Mucosa of rectum (tissue), 2 donors: ENCODE results near the gene GUCA1A.

Source experiments
- H3K27ac ChIP-seq, 2 donors: one replicate each; pipeline ENCODE4 v1.7.0; 2013; ENCODE audit warnings: inconsistent platforms in 2 of 2, low read depth in 2 of 2, low read length in 2 of 2
- H3K27me3 ChIP-seq, 2 donors: one replicate each; pipeline ENCODE4 v1.7.0; 2013; ENCODE audit warnings: low read length in 2 of 2; ENCODE audit not compliant: control insufficient read depth in 2 of 2, insufficient read depth in 2 of 2
- H3K36me3 ChIP-seq, 2 donors: one replicate each; pipeline ENCODE4 v1.7.0; 2013; ENCODE audit warnings: low read length in 2 of 2; ENCODE audit not compliant: control insufficient read depth in 2 of 2, insufficient read depth in 2 of 2
- H3K4me1 ChIP-seq, 2 donors: one replicate each; pipeline ENCODE4 v1.7.0; 2013; ENCODE audit warnings: low read length in 2 of 2, mild to moderate bottlenecking in 1 of 2; ENCODE audit not compliant: control insufficient read depth in 2 of 2, insufficient read depth in 2 of 2
- H3K4me3 ChIP-seq, 2 donors: one replicate each; pipeline ENCODE4 v1.7.0; 2013; ENCODE audit warnings: low read length in 2 of 2
- H3K9ac ChIP-seq, 2 donors: one replicate each; pipeline ENCODE4 v1.7.0; 2013; ENCODE audit warnings: low read length in 2 of 2, low read depth in 1 of 2, mild to moderate bottlenecking in 1 of 2
- H3K9me3 ChIP-seq, 2 donors: one replicate each; pipeline ENCODE4 v1.7.0; 2013; ENCODE audit warnings: low read length in 2 of 2; ENCODE audit not compliant: control insufficient read depth in 2 of 2
- donor health status: healthy.
- donor health status: Normal muscosa, but diverticular disease.

The GUCA1A gene

GRCh38 chr6:42171813-42172581, 1.2 kb upstream of the GUCA1A start:
- Histone ChIP-seq H3K27me3 (no peaks in the 10 kb centered on the region), H3K4me3 (no peak overlapping the region), H3K27ac (no peak overlapping the region), H3K4me1 (peaks cover 2 to 4% of the 10 kb centered on the region in 2 donors), H3K36me3 (no peaks in the 10 kb centered on the region), H3K9me3 (no peaks in the 10 kb centered on the region), H3K9ac (no peak overlapping the region)

DNA sequence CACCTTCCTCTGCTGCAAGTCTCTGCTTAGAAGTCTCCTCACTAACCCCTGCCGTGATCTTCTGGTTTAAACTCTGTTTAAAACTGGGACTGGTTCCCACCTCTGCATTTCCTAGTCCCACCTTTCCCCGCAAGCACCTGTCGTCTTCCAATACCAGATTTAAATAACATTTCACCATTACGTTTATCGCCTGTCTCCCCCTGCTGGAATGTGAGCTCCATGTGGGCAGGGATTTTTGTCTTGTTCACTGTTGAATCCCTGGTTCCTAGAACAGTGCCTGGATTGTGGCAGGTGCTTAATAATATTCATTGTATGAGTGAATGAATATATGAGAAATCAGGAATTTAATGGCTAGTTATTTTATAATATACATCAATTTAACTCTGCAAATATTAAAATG, 2.7 kb downstream of the GUCA1A start:
- Histone ChIP-seq H3K4me1 (peaks cover 2 to 4% of the 10 kb centered on the region in 2 donors), H3K27ac (no peak overlapping the region), H3K9ac (no peak overlapping the region), H3K36me3 (no peaks in the 10 kb centered on the region), H3K27me3 (no peaks in the 10 kb centered on the region), H3K9me3 (no peaks in the 10 kb centered on the region), H3K4me3 (no peak overlapping the region)

DNA sequence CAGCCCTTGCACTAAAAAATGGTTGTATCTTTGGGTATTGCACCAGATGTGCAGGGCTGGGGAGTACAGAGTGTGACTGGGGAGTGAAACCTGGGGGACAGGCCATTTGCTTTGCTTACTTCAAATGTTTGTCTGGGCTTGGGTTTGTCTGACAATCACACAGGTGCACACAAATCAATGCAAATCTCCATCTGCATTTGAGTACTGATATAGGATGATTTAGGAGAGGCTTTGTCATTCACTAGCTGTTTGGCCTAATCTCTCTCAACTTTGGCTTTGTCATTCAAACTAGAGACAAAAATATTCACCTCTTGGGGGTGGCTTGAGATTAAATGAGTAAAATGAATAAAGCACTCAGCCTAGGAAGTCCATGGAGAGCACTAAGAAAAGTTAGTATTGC, 3.8 kb downstream of the GUCA1A start:
- H3K27ac ChIP-seq: no peak overlapping the region
- no peaks in the 10 kb centered on the region for H3K27me3 ChIP-seq
- H3K4me3 ChIP-seq: no peak overlapping the region
- H3K9ac ChIP-seq: no peak overlapping the region
- no peaks in the 10 kb centered on the region for H3K9me3 ChIP-seq
- H3K36me3 ChIP-seq: no peaks in the 10 kb centered on the region
- H3K4me1 ChIP-seq: peaks cover 2 to 6% of the 10 kb centered on the region in 2 donors

- Histone ChIP-seq H3K4me3 (no peak overlapping the region), H3K4me1 (peaks cover 0 to 3% of the 10 kb centered on the region in 2 donors), H3K9ac (no peak overlapping the region), H3K36me3 (no peaks in the 10 kb centered on the region), H3K27me3 (no peaks in the 10 kb centered on the region), H3K9me3 (no peaks in the 10 kb centered on the region), H3K27ac (no peak overlapping the region)
Measured at GRCh38 chr6:42177514-42178364, 4.6 kb downstream of the GUCA1A start.

DNA sequence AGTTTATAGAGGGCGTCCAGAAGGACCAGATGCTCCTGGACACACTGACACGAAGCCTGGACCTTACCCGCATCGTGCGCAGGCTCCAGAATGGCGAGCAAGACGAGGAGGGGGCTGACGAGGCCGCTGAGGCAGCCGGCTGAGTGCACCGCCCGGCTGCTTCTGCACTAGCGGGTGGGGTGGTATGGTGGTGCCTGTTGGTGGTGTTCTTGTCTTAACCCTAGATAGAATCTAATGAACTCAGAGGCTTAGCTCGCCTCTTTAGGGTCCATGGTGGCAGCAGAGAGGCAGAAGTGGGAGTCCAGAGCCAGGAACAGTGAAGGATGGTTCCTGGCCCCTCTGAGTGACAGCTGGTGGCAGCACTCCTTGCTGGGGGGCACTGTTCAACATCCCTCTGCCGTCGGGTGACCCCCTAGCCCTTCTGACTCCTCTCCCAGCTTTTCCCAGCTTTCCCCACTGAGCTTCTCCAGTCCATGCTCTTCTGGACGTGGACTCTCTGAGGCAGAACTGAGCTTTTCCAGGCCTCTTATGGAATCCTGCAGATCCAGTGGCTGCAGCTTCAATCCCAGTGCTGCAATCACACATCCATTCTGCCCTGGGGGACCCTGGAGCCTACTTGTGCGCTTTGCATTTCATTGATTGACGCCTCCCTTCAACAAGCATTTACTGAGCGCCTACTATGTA, 6.2 kb downstream of the GUCA1A start:
- Histone ChIP-seq H3K36me3 (no peaks in the 10 kb centered on the region), H3K9ac (no peak overlapping the region), H3K9me3 (no peaks in the 10 kb centered on the region), H3K27ac (no peak overlapping the region), H3K4me3 (no peak overlapping the region), H3K27me3 (no peaks in the 10 kb centered on the region), H3K4me1 (peaks cover 0 to 3% of the 10 kb centered on the region in 2 donors)

DNA sequence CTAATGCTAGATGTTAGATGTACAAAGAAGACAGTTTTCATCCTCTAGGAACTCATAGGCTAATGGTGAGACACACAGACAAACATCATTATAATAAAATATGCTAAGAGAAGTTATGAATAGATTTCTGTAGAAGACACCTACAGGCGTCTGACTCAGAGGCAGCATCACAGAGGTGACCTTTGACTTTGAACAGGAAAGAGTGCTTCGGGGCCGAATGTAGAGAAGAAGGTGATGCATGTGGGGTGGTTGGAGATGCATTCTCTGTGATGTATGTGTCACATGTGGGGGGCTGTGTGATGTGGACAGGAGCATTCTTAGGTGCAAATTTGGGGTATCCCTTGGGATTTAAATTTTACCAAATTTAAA, 6.8 kb downstream of the GUCA1A start:
- Histone ChIP-seq H3K4me1 (peaks cover 0 to 3% of the 10 kb centered on the region in 2 donors), H3K9me3 (no peaks in the 10 kb centered on the region), H3K27ac (no peak overlapping the region), H3K9ac (no peak overlapping the region), H3K4me3 (no peak overlapping the region), H3K27me3 (no peaks in the 10 kb centered on the region), H3K36me3 (no peaks in the 10 kb centered on the region)

DNA sequence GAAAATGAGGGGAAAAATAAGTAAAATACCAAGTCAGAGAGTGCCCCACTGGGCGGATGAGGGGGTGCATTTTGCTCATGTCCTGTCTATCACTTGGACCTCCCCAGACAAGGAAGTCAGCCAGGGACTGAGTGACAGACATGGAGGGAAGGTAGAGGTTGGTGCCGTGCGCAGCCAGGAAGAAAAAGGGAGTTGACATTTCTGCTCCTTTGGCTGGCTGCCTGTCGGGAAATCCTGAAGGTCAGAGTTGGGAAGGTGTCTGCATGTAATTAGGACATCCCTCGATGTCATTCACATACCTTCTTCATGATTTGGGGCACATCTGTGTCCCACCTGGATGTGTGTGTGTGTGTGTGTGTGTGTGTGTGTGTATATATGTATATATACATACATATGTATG, 8.9 kb downstream of the GUCA1A start:
- Histone ChIP-seq H3K27me3 (peaks cover 0 to 3% of the 10 kb centered on the region in 2 donors), H3K27ac (no peak overlapping the region), H3K4me3 (no peak overlapping the region), H3K9ac (no peak overlapping the region), H3K4me1 (peaks cover 0 to 3% of the 10 kb centered on the region in 2 donors), H3K36me3 (no peaks in the 10 kb centered on the region), H3K9me3 (no peaks in the 10 kb centered on the region)

DNA sequence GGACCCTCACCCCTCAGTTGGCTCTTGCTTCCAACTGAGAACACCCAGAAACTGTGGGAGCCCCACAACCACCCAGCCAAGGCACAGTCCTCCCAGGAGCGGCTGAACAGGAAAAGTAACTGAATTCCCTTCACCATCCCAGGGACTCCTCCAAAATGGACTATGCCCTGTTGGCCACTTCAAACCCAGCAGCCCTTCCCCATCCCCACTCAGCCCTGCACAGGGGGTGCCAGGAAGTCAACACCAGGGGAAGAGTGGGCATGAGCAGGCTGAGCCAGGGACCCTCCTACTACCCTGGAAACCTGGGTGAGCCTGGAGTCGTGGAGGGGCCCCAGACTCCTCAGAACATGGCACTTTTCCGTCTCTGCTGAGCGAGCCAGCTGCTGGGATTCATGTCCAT, 11.3 kb downstream of the GUCA1A start:
- Histone ChIP-seq H3K9me3 (no peaks in the 10 kb centered on the region), H3K4me3 (no peak overlapping the region), H3K36me3 (no peaks in the 10 kb centered on the region), H3K27me3 (peaks cover 0 to 3% of the 10 kb centered on the region in 2 donors), H3K4me1 (peaks cover 0 to 3% of the 10 kb centered on the region in 2 donors), H3K27ac (no peak overlapping the region), H3K9ac (no peak overlapping the region)

GRCh38 chr6:42185597-42185996, 12.4 kb downstream of the GUCA1A start:
- peaks cover 0 to 3% of the 10 kb centered on the region in 2 donors for H3K27me3 ChIP-seq
- H3K9ac ChIP-seq: no peak overlapping the region
- H3K9me3 ChIP-seq: no peaks in the 10 kb centered on the region
- H3K4me1 ChIP-seq: peaks cover 0 to 3% of the 10 kb centered on the region in 2 donors
- H3K27ac ChIP-seq: no peak overlapping the region
- H3K4me3 ChIP-seq: no peak overlapping the region
- H3K36me3 ChIP-seq: no peaks in the 10 kb centered on the region

- peaks cover 0 to 3% of the 10 kb centered on the region in 2 donors for H3K27me3 ChIP-seq
- H3K4me3 ChIP-seq: no peak overlapping the region
- no peaks in the 10 kb centered on the region for H3K9me3 ChIP-seq
- H3K36me3 ChIP-seq: no peaks in the 10 kb centered on the region
- H3K9ac ChIP-seq: no peak overlapping the region
- no peaks in the 10 kb centered on the region for H3K4me1 ChIP-seq
- no peak overlapping the region for H3K27ac ChIP-seq
Measured at GRCh38 chr6:42188406-42188805, 15.2 kb downstream of the GUCA1A start.
